ENCODE data around the gene LRIG1.

The LRIG1 gene

DNA sequence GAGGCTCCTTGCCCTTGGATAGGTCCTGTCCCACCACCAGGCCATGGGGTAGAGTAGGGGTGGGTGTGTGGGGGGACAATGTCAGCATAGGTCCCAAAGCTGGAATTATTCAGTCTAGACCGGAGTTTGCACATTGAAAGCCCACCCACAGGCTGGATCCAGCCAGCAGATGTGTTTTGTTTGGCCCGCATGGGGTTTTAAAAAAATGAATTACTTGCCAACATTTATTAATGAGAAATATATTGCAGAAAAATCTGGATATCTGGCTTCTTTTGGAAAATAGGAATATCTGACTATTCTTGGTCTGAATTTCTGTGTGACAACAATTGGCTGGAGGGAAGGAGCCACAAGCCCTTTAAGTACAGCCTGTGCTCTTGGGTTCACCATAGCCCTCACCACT is 17.3 kb upstream of the LRIG1 start:
- Histone ChIP-seq H3K36me3 (ENCODE audit: insufficient read depth, low read length) (no peaks in the 10 kb centered on the region), H3K4me2 (ENCODE audit: insufficient read depth, low read length) (no peak overlapping the region), H2AFZ (ENCODE audit: low read depth, low read length) (no peak overlapping the region), H3K9ac (ENCODE audit: low read depth, low read length) (no peak overlapping the region), H4K20me1 (ENCODE audit: insufficient read depth, low read length) (no peaks in the 10 kb centered on the region), H3K27me3 (ENCODE audit: insufficient read depth, low read length, poor library complexity) (no peaks in the 10 kb centered on the region), H3K4me1 (ENCODE audit: insufficient read depth, low read length) (no peaks in the 10 kb centered on the region), H3K9me3 (ENCODE audit: insufficient read depth, low read length, severe bottlenecking) (no peaks in the 10 kb centered on the region), H3K4me3 (ENCODE audit: low read depth in 1 of 2, low read length in 2 of 2) (no peak overlapping the region), H3K79me2 (ENCODE audit: insufficient read depth, low read length) (no peaks in the 10 kb centered on the region), H3K27ac (ENCODE audit: low read length) (no peak overlapping the region)
- DNase-seq (no peak), ATAC-seq (ENCODE audit: insufficient read depth, low read depth) (no peak)
- TF ChIP-seq, protein P1, sequence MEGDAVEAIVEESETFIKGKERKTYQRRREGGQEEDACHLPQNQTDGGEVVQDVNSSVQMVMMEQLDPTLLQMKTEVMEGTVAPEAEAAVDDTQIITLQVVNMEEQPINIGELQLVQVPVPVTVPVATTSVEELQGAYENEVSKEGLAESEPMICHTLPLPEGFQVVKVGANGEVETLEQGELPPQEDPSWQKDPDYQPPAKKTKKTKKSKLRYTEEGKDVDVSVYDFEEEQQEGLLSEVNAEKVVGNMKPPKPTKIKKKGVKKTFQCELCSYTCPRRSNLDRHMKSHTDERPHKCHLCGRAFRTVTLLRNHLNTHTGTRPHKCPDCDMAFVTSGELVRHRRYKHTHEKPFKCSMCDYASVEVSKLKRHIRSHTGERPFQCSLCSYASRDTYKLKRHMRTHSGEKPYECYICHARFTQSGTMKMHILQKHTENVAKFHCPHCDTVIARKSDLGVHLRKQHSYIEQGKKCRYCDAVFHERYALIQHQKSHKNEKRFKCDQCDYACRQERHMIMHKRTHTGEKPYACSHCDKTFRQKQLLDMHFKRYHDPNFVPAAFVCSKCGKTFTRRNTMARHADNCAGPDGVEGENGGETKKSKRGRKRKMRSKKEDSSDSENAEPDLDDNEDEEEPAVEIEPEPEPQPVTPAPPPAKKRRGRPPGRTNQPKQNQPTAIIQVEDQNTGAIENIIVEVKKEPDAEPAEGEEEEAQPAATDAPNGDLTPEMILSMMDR (IDR thresholded peaks at IDR 0.05; ENCODE audit: borderline replicate concordance, extremely low read depth, low read length, poor library complexity, severe bottlenecking): no peak
- TF ChIP-seq EZH2 (IDR thresholded peaks at IDR 0.05; ENCODE audit: borderline replicate concordance, low read depth, low read length, severe bottlenecking): no peak

DNA sequence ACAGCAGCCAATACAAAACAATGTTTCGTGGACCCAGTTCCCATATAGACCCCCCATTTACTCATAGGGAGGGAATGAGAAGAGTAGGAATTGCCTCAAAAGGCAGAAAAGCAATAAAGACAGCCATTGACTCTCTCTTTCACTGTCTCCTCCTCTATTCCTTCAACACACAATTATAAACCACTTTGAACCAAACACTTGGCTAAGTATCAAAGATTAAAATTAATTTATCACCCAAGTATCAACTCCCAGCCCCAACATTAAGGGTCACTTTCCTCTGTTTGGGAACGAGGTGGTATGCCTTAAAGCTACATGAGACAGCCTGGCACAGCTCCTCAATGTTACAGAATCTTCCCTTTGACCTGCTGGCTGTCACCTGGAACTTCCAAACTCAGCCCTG is 16.4 kb upstream of the LRIG1 start:
- no peak for TF ChIP-seq EZH2 (IDR thresholded peaks at IDR 0.05; ENCODE audit: borderline replicate concordance, low read depth, low read length, severe bottlenecking)
- TF ChIP-seq, protein P1 (IDR thresholded peaks at IDR 0.05; ENCODE audit: borderline replicate concordance, extremely low read depth, low read length, poor library complexity, severe bottlenecking): no peak
- Histone ChIP-seq H3K36me3 (ENCODE audit: insufficient read depth, low read length) (no peaks in the 10 kb centered on the region), H3K27ac (ENCODE audit: low read length) (no peak overlapping the region), H3K9me3 (ENCODE audit: insufficient read depth, low read length, severe bottlenecking) (no peaks in the 10 kb centered on the region), H3K9ac (ENCODE audit: low read depth, low read length) (no peak overlapping the region), H3K4me3 (ENCODE audit: low read depth in 1 of 2, low read length in 2 of 2) (no peak overlapping the region), H3K4me1 (ENCODE audit: insufficient read depth, low read length) (no peaks in the 10 kb centered on the region), H3K79me2 (ENCODE audit: insufficient read depth, low read length) (no peaks in the 10 kb centered on the region), H3K4me2 (ENCODE audit: insufficient read depth, low read length) (no peak overlapping the region), H4K20me1 (ENCODE audit: insufficient read depth, low read length) (no peaks in the 10 kb centered on the region), H2AFZ (ENCODE audit: low read depth, low read length) (no peak overlapping the region), H3K27me3 (ENCODE audit: insufficient read depth, low read length, poor library complexity) (no peaks in the 10 kb centered on the region)
- ATAC-seq (ENCODE audit: insufficient read depth, low read depth) (no peak), DNase-seq (no peak)

DNA sequence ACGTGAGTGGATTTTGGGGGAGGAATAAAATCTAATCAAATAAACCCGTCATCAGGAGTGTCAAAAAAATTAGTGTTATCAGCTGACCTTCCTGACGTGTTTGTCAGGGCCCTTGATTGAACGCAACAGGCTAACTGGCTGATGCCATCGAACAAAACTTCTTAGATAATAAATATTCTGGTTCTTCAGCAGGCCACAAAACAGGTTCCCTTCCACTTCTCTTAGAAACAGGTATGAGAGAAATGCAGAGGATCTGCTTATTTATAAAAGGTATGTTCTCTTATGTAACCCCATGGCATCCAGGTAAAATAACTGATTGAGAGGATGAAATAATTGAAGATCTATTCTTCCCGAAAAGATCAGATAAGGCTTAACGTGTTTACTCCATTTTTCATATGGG is 7.6 kb upstream of the LRIG1 start:
- Histone ChIP-seq H3K9ac (ENCODE audit: low read depth, low read length) (no peak overlapping the region), H3K4me3 (ENCODE audit: low read depth in 1 of 2, low read length in 2 of 2) (no peak overlapping the region), H3K4me2 (ENCODE audit: insufficient read depth, low read length) (no peak overlapping the region), H3K27ac (ENCODE audit: low read length) (no peak overlapping the region), H3K9me3 (ENCODE audit: insufficient read depth, low read length, severe bottlenecking) (no peaks in the 10 kb centered on the region), H4K20me1 (ENCODE audit: insufficient read depth, low read length) (no peaks in the 10 kb centered on the region), H3K27me3 (ENCODE audit: insufficient read depth, low read length, poor library complexity) (peaks cover 2% of the 10 kb centered on the region), H3K79me2 (ENCODE audit: insufficient read depth, low read length) (no peaks in the 10 kb centered on the region), H3K4me1 (ENCODE audit: insufficient read depth, low read length) (no peaks in the 10 kb centered on the region), H2AFZ (ENCODE audit: low read depth, low read length) (no peak overlapping the region), H3K36me3 (ENCODE audit: insufficient read depth, low read length) (no peaks in the 10 kb centered on the region)
- ATAC-seq (ENCODE audit: insufficient read depth, low read depth) (no peak), DNase-seq (no peak)
- no peak for TF ChIP-seq EZH2 (IDR thresholded peaks at IDR 0.05; ENCODE audit: borderline replicate concordance, low read depth, low read length, severe bottlenecking)
- TF ChIP-seq, protein P1 (IDR thresholded peaks at IDR 0.05; ENCODE audit: borderline replicate concordance, extremely low read depth, low read length, poor library complexity, severe bottlenecking): no peak
